ENCODE measurements around the gene FAM9C.

DNA sequence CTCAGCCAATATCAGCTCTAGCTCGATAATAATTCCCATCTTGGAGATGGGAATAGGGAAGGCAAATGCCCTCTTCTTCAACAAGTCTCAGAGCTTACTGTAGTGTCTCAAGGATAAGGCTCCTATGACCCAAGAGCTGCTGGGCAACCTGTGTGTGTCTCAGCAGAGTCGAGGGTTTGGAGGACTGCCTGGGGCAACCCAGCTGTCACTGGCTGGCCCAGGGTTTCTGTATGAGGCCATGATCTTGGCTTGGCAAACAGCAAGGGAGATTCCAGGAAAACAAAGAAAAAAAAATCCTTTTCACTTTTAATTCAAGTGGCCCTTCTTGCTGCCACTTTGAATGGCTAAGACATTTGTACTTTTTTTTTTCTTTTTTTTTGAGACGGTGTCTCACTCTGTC lies 35.1 kb downstream of the FAM9C start:
- TF ChIP-seq EP300 (IDR thresholded peaks at IDR 0.05) (peak in 1 of 4 donors; percentile 12), POLR2A (IDR thresholded peaks at IDR 0.05) (no peak), POLR2AphosphoS5 (IDR thresholded peaks at IDR 0.05) (no peak)
- TF ChIP-seq, protein P1, sequence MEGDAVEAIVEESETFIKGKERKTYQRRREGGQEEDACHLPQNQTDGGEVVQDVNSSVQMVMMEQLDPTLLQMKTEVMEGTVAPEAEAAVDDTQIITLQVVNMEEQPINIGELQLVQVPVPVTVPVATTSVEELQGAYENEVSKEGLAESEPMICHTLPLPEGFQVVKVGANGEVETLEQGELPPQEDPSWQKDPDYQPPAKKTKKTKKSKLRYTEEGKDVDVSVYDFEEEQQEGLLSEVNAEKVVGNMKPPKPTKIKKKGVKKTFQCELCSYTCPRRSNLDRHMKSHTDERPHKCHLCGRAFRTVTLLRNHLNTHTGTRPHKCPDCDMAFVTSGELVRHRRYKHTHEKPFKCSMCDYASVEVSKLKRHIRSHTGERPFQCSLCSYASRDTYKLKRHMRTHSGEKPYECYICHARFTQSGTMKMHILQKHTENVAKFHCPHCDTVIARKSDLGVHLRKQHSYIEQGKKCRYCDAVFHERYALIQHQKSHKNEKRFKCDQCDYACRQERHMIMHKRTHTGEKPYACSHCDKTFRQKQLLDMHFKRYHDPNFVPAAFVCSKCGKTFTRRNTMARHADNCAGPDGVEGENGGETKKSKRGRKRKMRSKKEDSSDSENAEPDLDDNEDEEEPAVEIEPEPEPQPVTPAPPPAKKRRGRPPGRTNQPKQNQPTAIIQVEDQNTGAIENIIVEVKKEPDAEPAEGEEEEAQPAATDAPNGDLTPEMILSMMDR (IDR thresholded peaks at IDR 0.05): no peak
